Measurements from ENCODE around the gene ECEL1. TPM values are rescaled to one million over a fixed set of nuclear protein-coding genes. Genes with fewer than 3 reads are reported as not detected.

The ECEL1 gene
- total and polyA plus RNA-seq, 9 of the 15 experiments (the other 6 are each of a cell fraction or from before 2014, with no cell fraction given) = 0.09 TPM; not detected in 8

DNA sequence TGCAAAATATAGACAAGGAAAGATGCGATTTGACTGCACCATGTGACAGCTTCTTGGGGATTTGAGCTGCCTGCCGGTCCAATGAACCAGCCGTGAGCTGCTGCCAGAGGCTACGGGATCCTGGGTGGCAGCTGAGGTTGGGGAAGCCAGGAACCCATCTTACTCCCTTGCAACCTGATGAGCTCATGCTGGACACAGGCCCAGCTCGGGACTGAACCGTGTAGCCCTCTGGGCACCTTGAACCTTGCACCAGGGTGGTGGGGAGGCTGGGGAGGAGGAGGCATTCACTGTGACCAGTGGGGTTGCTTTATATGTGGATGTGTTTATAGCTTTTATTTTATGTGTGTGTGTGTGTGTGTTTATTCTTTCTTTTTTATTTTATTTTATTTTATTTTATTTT is 22.6 kb downstream of the ECEL1 start (continued):
- TF ChIP-seq, protein P1, sequence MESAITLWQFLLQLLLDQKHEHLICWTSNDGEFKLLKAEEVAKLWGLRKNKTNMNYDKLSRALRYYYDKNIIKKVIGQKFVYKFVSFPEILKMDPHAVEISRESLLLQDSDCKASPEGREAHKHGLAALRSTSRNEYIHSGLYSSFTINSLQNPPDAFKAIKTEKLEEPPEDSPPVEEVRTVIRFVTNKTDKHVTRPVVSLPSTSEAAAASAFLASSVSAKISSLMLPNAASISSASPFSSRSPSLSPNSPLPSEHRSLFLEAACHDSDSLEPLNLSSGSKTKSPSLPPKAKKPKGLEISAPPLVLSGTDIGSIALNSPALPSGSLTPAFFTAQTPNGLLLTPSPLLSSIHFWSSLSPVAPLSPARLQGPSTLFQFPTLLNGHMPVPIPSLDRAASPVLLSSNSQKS (CRISPR knock-in tag; IDR thresholded peaks at IDR 0.05) = no peak

DNA sequence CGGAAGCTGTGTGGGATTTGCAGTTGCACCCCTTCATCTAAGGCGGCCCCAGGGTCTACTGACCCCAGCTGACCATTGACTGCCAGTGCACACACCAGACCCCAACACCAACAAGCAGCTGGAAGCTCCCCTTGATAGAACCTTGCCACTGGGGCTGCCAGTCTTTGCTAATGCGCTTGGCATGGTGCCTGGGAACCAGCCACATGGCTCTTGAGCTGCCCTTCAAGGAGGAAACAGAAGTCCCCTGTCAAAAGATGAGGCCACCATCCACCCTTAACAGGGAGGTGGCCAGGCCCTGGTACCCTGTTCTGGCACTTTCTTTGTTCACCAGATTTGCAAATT is 23.1 kb downstream of the ECEL1 start:
- intact Hi-C loops (cut with micrococcal nuclease) (no loop called here), in situ Hi-C loops (cut with MboI) (no loop called here)
- FAIRE-seq (no peak), ATAC-seq (no peak), DNase-seq (ENCODE audit: extremely low read depth in 1 of 4, low spot score in 3 of 4) (no peak)
- TF ChIP-seq UBTF (IDR thresholded peaks at IDR 0.05; ENCODE audit: borderline replicate concordance in 1 of 2, low read depth in 2 of 2, low read length in 2 of 2) (no peak), TAF9B (IDR thresholded peaks at IDR 0.05; ENCODE audit: partially characterized antibody) (no peak), CC2D1A (IDR thresholded peaks at IDR 0.05) (no peak), ZNF277 (CRISPR knock-in tag; IDR thresholded peaks at IDR 0.05; ENCODE audit: borderline replicate concordance) (no peak)
- H3K9ac ChIP-seq (ENCODE audit: insufficient read depth in 1 of 2, low read depth in 2 of 2, low read length in 2 of 2) = no peak overlapping the region
- H3K4me1 ChIP-seq (replicated peaks in 1 of 2; ENCODE audit: control insufficient read depth in 2 of 2, insufficient read depth in 2 of 2, low read length in 2 of 2) = no peaks in the 10 kb centered on the region
- H3K9me3 ChIP-seq (replicated peaks; ENCODE audit: control insufficient read depth, insufficient read depth, low read depth, low read length) = no peaks in the 10 kb centered on the region
- peaks cover 0 to 12% of the 10 kb centered on the region in 2 experiments; a peak in 1 of 5 replicates for H3K27me3 ChIP-seq (ENCODE audit: control insufficient read depth in 2 of 2, insufficient read depth in 2 of 2, low read length in 2 of 2)
- H2AFZ ChIP-seq (ENCODE audit: low read depth, low read length) = no peak overlapping the region
- H3K4me3 ChIP-seq = no peak overlapping the region
- no peaks in the 10 kb centered on the region for H3K79me2 ChIP-seq (ENCODE audit: control insufficient read depth, insufficient read depth, low read length)
- H3K27ac ChIP-seq (ENCODE audit: extremely low read depth, low read depth, low read length) = no peak overlapping the region
- H3K4me2 ChIP-seq (ENCODE audit: insufficient read depth, low read length) = no peak overlapping the region
- no TSS peak for BruUV-seq (replicated peaks)
- WGBS (ENCODE audit: insufficient coverage, low coverage, missing lambda C conversion rate) = 17% methylated on average over 3 of the region's 3 CpGs
- no peaks in the 10 kb centered on the region for H3K9me1 ChIP-seq (ENCODE audit: control insufficient read depth, insufficient read depth, low read length)
- POLR2A ChIA-PET = interaction anchor here (0.6 to 1.0 kb wide), 5 partner anchors 10 to 692 kb away, joined by 3 to 5 read pairs (median 3); partner anchors contain the start of gene CHRNG
- CTCF ChIA-PET (ENCODE audit: low intra/inter-chr PET ratio) = no interaction called here
- no peaks in the 10 kb centered on the region for H4K20me1 ChIP-seq (replicated peaks; ENCODE audit: control insufficient read depth, insufficient read depth, low read length)
- H3K36me3 ChIP-seq (ENCODE audit: control insufficient read depth, insufficient read depth, low read length) = no peaks in the 10 kb centered on the region
